ENCODE data around the gene PVALB. TPM values are rescaled to one million over a fixed set of nuclear protein-coding genes. Genes with fewer than 3 reads are reported as not detected.
A peak's percentile ranks its signal among the peaks of the same experiment; 100 is the strongest.

The PVALB gene
- not detected in 2 replicates for total RNA-seq (2014; rRNA removed)
- not detected for polyA plus RNA-seq (2012)

GRCh38 chr22:36816636-36817524 is at the start of gene PVALB:
TSS of gene PVALB (minus strand) at chr22:36817035. CDS start at chr22:36817005, 30 bp downstream.
- DNase-seq (ENCODE audit: low read depth), result no peak

- DNase-seq (ENCODE audit: low read depth), result no peak
Observed at GRCh38 chr22:36865346-36865745, 48.5 kb upstream of the PVALB start.

GRCh38 chr22:36864454-36865215 is 47.8 kb upstream of the PVALB start:
- no peak for DNase-seq (ENCODE audit: low read depth)

- DNase-seq (ENCODE audit: low read depth), result no peak
Observed at GRCh38 chr22:36863979-36864378, 47.1 kb upstream of the PVALB start.

- no peak for DNase-seq (ENCODE audit: low read depth)
Observed at GRCh38 chr22:36863281-36863680, 46.4 kb upstream of the PVALB start.

- no peak for DNase-seq (ENCODE audit: low read depth)
Observed at GRCh38 chr22:36862251-36863242, 45.7 kb upstream of the PVALB start.

GRCh38 chr22:36860821-36861659 is 44.2 kb upstream of the PVALB start, which contains the start of gene NCF4:
TSS of gene NCF4 (plus strand) at chr22:36861006. CDS start at chr22:36861172, 166 bp downstream.
- DNase-seq (ENCODE audit: low read depth), result no peak

GRCh38 chr22:36860438-36860820 is 43.6 kb upstream of the PVALB start:
- no peak for DNase-seq (ENCODE audit: low read depth)

- DNase-seq (ENCODE audit: low read depth), result no peak
Observed at GRCh38 chr22:36860017-36860416, 43.2 kb upstream of the PVALB start.

- DNase-seq (ENCODE audit: low read depth), result no peak
Observed at GRCh38 chr22:36858966-36859365, 42.1 kb upstream of the PVALB start.

- DNase-seq (ENCODE audit: low read depth), result no peak
Observed at GRCh38 chr22:36858156-36858555, 41.3 kb upstream of the PVALB start.

GRCh38 chr22:36856792-36857135 is 39.9 kb upstream of the PVALB start:
- no peak for DNase-seq (ENCODE audit: low read depth)

- DNase-seq (ENCODE audit: low read depth), result peak; percentile 73
Observed at GRCh38 chr22:36856121-36856791, 39.4 kb upstream of the PVALB start.

GRCh38 chr22:36855478-36855877 is 38.6 kb upstream of the PVALB start:
- DNase-seq (ENCODE audit: low read depth), result no peak

GRCh38 chr22:36853407-36854099 is 36.7 kb upstream of the PVALB start:
- peak; percentile 36 for DNase-seq (ENCODE audit: low read depth)

- no peak for DNase-seq (ENCODE audit: low read depth)
Observed at GRCh38 chr22:36852056-36852973, 35.5 kb upstream of the PVALB start.

GRCh38 chr22:36850682-36851081 is 33.8 kb upstream of the PVALB start:
- DNase-seq (ENCODE audit: low read depth), result no peak

GRCh38 chr22:36850056-36850455 is 33.2 kb upstream of the PVALB start:
- DNase-seq (ENCODE audit: low read depth), result no peak

All from LHCN-M2 (cell line).